Neuronal stem cell (in vitro differentiated cells): ENCODE results near the gene DUOXA2.

Experiments
- DNase-seq: peaks from one replicate; pipeline ENCODE4 v3.0.0-alpha.2; 2013; ENCODE audit warnings: low spot score
- H2AFZ ChIP-seq: one replicate; pipeline ENCODE4 v1.6.1; 2013; ENCODE audit warnings: mild to moderate bottlenecking, low read length, inconsistent platforms
- H2AK5ac ChIP-seq: 2 replicates; pipeline ENCODE4 v1.6.1; 2013; ENCODE audit warnings: low read depth, mild to moderate bottlenecking, inconsistent platforms, low read length, moderate library complexity, mixed read lengths
- H2BK120ac ChIP-seq: 2 replicates; pipeline ENCODE4 v1.6.1; 2013; ENCODE audit warnings: low read depth, mild to moderate bottlenecking, inconsistent platforms, low read length, moderate library complexity, mixed read lengths
- H2BK12ac ChIP-seq: one replicate; pipeline ENCODE4 v1.6.1; 2013; ENCODE audit warnings: low read length, inconsistent platforms
- H2BK15ac ChIP-seq: 2 replicates; pipeline ENCODE4 v1.6.1; 2013; ENCODE audit warnings: mild to moderate bottlenecking, low read length, inconsistent platforms, mixed read lengths
- H2BK5ac ChIP-seq: one replicate; pipeline ENCODE4 v1.6.1; 2013; ENCODE audit warnings: inconsistent platforms, mild to moderate bottlenecking, low read length, moderate library complexity
- H3K14ac ChIP-seq: one replicate; pipeline ENCODE4 v1.6.1; 2013; ENCODE audit warnings: low read length, inconsistent platforms
- H3K18ac ChIP-seq: 2 replicates; pipeline ENCODE4 v1.6.1; 2013; ENCODE audit warnings: low read length, inconsistent platforms
- H3K23ac ChIP-seq: 2 replicates; pipeline ENCODE4 v1.6.1; 2013; ENCODE audit warnings: low read depth, mild to moderate bottlenecking, mixed read lengths, low read length, inconsistent platforms; ENCODE audit not compliant: poor library complexity
- H3K27ac ChIP-seq: replicated peaks from 3 replicates; pipeline ENCODE4 v1.5.1; 2013; ENCODE audit warnings: low read length, inconsistent platforms
- H3K27me3 ChIP-seq, 3 experiments: 2 replicates each; pipeline ENCODE4 v1.6.1; 2013; ENCODE audit warnings: low read length in 3 of 3, mild to moderate bottlenecking in 2 of 3, inconsistent platforms in 1 of 3, low read depth in 1 of 3, mixed read lengths in 1 of 3, moderate library complexity in 1 of 3; ENCODE audit not compliant: control insufficient read depth in 3 of 3, insufficient read depth in 3 of 3
- H3K36me3 ChIP-seq, 2 donors: replicated peaks in 1 of 2; 2 replicates each; pipeline ENCODE4 v1.6.1; 2013; ENCODE audit warnings: low read length in 2 of 2; ENCODE audit not compliant: control insufficient read depth in 2 of 2, insufficient read depth in 2 of 2
- H3K4ac ChIP-seq: 2 replicates; pipeline ENCODE4 v1.6.1; 2013; ENCODE audit warnings: inconsistent platforms, mild to moderate bottlenecking, low read length, moderate library complexity
- H3K4me1 ChIP-seq, 2 donors: 1 replicate in 1 of 2; 2 replicates in 1 of 2; pipeline ENCODE4 v1.6.1; 2013; ENCODE audit warnings: low read length in 2 of 2, low read depth in 1 of 2; ENCODE audit not compliant: control insufficient read depth in 2 of 2, insufficient read depth in 1 of 2
- H3K4me2 ChIP-seq: one replicate; pipeline ENCODE4 v1.6.1; 2013; ENCODE audit warnings: mild to moderate bottlenecking, low read length, inconsistent platforms; ENCODE audit not compliant: insufficient read depth, poor library complexity, severe bottlenecking
- H3K4me3 ChIP-seq, 2 donors: 2 replicates each; pipeline ENCODE4 v1.5.1; 2013; ENCODE audit warnings: low read length in 2 of 2, mild to moderate bottlenecking in 2 of 2, inconsistent platforms in 1 of 2, moderate library complexity in 1 of 2
- H3K79me1 ChIP-seq: one replicate; pipeline ENCODE4 v1.6.1; 2013; ENCODE audit warnings: low read depth, mild to moderate bottlenecking, inconsistent platforms, low read length, moderate library complexity
- H3K9ac ChIP-seq: one replicate; pipeline ENCODE4 v1.6.1; 2013; ENCODE audit warnings: mild to moderate bottlenecking, low read depth, low read length, inconsistent platforms; ENCODE audit not compliant: poor library complexity
- H3K9me3 ChIP-seq, 2 donors: replicated peaks in 1 of 2; 2 replicates each; pipeline versions ENCODE3 to v1.6.1; 2013; ENCODE audit warnings: low read length in 2 of 2, mild to moderate bottlenecking in 2 of 2, inconsistent platforms in 1 of 2, low read depth in 1 of 2, mixed read lengths in 1 of 2, moderate library complexity in 1 of 2; ENCODE audit not compliant: control insufficient read depth in 2 of 2, insufficient read depth in 1 of 2
- H4K8ac ChIP-seq: one replicate; pipeline ENCODE4 v1.6.1; 2013; ENCODE audit warnings: low read depth, mild to moderate bottlenecking, inconsistent platforms, low read length, moderate library complexity
- H4K91ac ChIP-seq: one replicate; pipeline ENCODE4 v1.6.1; 2013; ENCODE audit warnings: low read length, low read depth, mild to moderate bottlenecking, inconsistent platforms; ENCODE audit not compliant: poor library complexity
- WGBS, 2 donors: extraction: QIAGEN DNeasy Blood & Tissue Kit; methylation state at CpG; one replicate each; pipeline ENCODE4 v1.1.7; 2013; ENCODE audit warnings: missing lambda C conversion rate in 2 of 2, mixed read lengths in 1 of 2; ENCODE audit not compliant: insufficient read length in 2 of 2, insufficient replicate concordance in 1 of 2; ENCODE audit errors: extremely low coverage in 2 of 2; 5-methylcytosine and 5-hydroxymethylcytosine counted together

DUOXA2 gene

DNA sequence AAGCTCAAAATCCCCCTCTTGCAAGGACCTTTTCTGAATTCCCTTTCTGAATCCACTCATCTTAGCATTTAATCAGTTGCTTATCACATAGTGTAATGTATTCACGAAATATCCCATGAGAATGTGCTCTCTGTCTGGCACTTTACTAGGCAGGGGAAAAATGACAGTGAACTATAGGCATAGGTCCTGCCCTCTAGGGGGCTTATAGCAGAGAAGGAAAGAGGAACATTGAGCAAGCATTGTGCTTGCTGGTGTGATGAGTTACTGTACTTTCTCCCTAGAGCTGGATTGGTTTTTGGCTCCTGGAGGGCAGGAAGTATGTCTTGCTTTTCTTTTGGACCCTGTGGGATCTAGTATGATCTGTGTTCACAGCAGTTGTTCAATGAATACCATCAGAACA, 26.6 kb upstream of the DUOXA2 start:
- no peak overlapping the region for H2BK5ac ChIP-seq
- no peak overlapping the region for H2AK5ac ChIP-seq
- peaks cover 0 to 37% (median 0%) of the 10 kb centered on the region in 3 experiments for H3K27me3 ChIP-seq
- no peak overlapping the region for H3K14ac ChIP-seq
- no peak overlapping the region for H3K23ac ChIP-seq
- no peak overlapping the region for H2AFZ ChIP-seq
- no peaks in the 10 kb centered on the region for H3K9me3 ChIP-seq
- H3K9ac ChIP-seq, result no peak overlapping the region
- no peak overlapping the region for H3K4ac ChIP-seq
- no peak overlapping the region for H2BK12ac ChIP-seq
- H3K36me3 ChIP-seq, result no peaks in the 10 kb centered on the region
- no peaks in the 10 kb centered on the region for H3K4me1 ChIP-seq
- DNase-seq, result no peak
- H3K4me2 ChIP-seq, result no peak overlapping the region
- no peaks in the 10 kb centered on the region for H3K79me1 ChIP-seq
- no CpG with 5 or more reads among the region's 1 CpG for WGBS, 2 donors
- no peak overlapping the region for H2BK120ac ChIP-seq
- no peak overlapping the region for H3K27ac ChIP-seq
- H4K8ac ChIP-seq, result no peak overlapping the region
- no peak overlapping the region for H4K91ac ChIP-seq
- H2BK15ac ChIP-seq, result no peak overlapping the region
- no peak overlapping the region for H3K4me3 ChIP-seq
- H3K18ac ChIP-seq, result no peak overlapping the region

DNA sequence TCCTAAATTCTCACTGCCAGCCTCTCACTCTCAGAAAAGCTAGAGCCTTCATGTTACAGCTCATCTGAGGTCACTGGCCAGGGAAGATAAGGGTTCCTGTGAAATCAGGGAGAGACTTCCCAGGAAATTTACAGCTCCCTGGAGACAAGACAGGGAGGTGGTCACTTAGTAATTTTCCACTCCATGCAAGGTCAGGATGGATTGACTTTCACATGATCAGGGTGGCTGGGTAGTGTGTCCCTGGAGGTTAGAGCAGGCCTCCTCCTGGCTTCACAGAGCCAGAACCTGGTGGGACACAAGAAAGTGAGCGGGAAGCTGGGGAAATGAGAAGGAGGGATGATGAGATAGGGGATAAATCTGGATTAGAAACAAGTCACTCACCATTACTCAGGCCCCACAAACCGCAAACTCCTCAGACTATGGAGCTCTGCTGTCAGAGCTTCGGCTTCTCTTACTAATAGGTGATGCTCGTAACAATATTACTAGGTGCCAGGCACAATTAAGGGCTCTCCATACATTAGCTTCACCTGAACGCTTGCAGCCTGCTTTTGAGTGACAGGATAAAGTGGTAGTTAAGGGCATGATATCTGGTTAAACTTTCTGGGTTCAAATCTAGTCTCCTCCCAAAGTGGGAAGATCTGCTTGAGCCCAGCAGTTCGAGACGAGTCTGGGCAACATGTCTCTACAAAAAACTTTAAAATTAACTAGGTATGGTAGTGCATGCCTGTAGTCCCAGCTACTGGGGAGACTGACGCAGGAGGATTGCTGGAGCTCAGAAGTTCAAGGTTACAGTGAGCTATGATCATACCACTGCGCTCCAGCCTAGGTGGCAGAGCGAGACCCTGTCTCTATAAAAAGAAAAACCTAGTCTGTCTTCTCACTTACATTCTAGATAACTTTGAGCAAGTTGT, 25.1 kb upstream of the DUOXA2 start:
- Histone ChIP-seq H3K9me3 (no peaks in the 10 kb centered on the region), H3K79me1 (no peaks in the 10 kb centered on the region), H3K18ac (no peak overlapping the region), H3K14ac (no peak overlapping the region), H2BK5ac (no peak overlapping the region), H2AK5ac (no peak overlapping the region), H2BK12ac (no peak overlapping the region), H3K4ac (no peak overlapping the region), H3K4me3 (no peak overlapping the region), H3K27ac (no peak overlapping the region), H4K8ac (no peak overlapping the region), H2AFZ (no peak overlapping the region), H3K9ac (no peak overlapping the region), H2BK15ac (no peak overlapping the region), H3K23ac (no peak overlapping the region), H2BK120ac (no peak overlapping the region), H4K91ac (no peak overlapping the region), H3K36me3 (no peaks in the 10 kb centered on the region), H3K4me2 (no peak overlapping the region), H3K27me3 (peaks cover 0 to 48% (median 0%) of the 10 kb centered on the region in 3 experiments), H3K4me1 (no peaks in the 10 kb centered on the region)
- DNase-seq, result no peak
- no CpG with 5 or more reads among the region's 10 CpGs for WGBS, 2 donors

DNA sequence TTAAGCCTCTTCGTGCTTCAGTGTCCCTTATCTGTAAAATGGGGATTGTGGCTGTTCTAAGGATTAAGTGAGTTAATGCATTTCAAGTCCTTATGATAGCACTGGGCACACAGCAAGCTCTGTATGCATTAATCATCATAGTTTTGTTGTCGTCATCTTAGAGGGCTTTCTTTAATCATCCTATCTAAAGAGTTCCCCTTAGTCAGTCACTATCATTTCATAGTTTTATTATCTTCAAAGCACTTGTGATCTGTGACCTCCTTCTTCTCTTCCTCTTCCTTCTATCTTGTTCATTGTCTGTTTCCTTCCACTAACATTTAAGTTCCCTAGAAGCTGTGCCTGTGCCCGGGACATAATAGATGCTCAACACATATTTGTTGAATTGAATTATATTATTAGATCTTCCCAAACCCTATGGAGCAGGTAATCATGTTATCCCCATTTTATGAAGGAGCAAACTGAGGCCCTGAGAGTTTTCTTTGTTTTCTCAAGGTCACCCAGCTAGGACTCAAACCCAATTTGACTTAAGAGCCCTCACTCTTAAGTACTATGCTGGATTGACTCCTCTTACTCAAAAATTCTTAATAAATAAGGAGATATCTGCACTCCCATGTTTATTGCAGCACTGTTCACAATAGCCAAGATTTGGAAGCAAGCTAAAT, 24.3 kb upstream of the DUOXA2 start:
- H3K27me3 ChIP-seq, result peaks cover 0 to 54% (median 0%) of the 10 kb centered on the region in 3 experiments
- no peaks in the 10 kb centered on the region for H3K9me3 ChIP-seq
- no peak overlapping the region for H3K14ac ChIP-seq
- no peak overlapping the region for H3K9ac ChIP-seq
- H4K8ac ChIP-seq, result no peak overlapping the region
- H3K4me2 ChIP-seq, result no peak overlapping the region
- no peak overlapping the region for H3K4ac ChIP-seq
- H3K23ac ChIP-seq, result no peak overlapping the region
- no peaks in the 10 kb centered on the region for H3K36me3 ChIP-seq
- no peak overlapping the region for H3K4me3 ChIP-seq
- no peak overlapping the region for H2AFZ ChIP-seq
- no peaks in the 10 kb centered on the region for H3K79me1 ChIP-seq
- no peak overlapping the region for H2BK12ac ChIP-seq
- no peak overlapping the region for H3K27ac ChIP-seq
- H3K18ac ChIP-seq, result no peak overlapping the region
- no peak overlapping the region for H2BK5ac ChIP-seq
- H2AK5ac ChIP-seq, result no peak overlapping the region
- H3K4me1 ChIP-seq, result no peaks in the 10 kb centered on the region
- DNase-seq, result no peak
- no CpG with 5 or more reads among the region's 3 CpGs for WGBS, 2 donors
- no peak overlapping the region for H4K91ac ChIP-seq
- H2BK120ac ChIP-seq, result no peak overlapping the region
- H2BK15ac ChIP-seq, result no peak overlapping the region

DNA sequence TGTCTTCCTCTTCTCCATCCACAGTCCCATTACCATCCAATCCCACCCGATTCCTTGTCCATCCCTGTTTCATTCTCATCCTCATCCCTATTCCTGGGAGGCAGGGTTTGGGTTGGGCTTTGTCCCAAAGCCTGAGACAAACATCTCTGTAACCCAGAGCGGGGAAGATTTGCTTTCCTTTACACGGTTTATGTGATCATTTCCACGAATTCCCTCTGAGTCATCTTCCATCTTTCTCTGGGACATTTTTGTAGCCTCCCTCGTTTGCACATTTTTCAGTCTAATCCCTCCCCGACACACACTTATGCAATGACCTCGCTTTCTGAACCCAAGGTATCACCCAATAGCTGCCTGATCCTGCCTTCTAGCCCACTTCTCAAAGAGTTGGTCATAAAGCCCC, 23.0 kb upstream of the DUOXA2 start:
- no peak overlapping the region for H3K23ac ChIP-seq
- H2BK5ac ChIP-seq, result no peak overlapping the region
- H2BK12ac ChIP-seq, result no peak overlapping the region
- H3K4me1 ChIP-seq, result no peaks in the 10 kb centered on the region
- H3K4me2 ChIP-seq, result no peak overlapping the region
- peaks cover 0 to 66% (median 0%) of the 10 kb centered on the region in 3 experiments for H3K27me3 ChIP-seq
- no peak overlapping the region for H3K14ac ChIP-seq
- no peak for DNase-seq
- no peak overlapping the region for H2BK15ac ChIP-seq
- no peaks in the 10 kb centered on the region for H3K9me3 ChIP-seq
- no peak overlapping the region for H3K4me3 ChIP-seq
- no peak overlapping the region for H3K18ac ChIP-seq
- H3K27ac ChIP-seq, result no peak overlapping the region
- H2BK120ac ChIP-seq, result no peak overlapping the region
- no peak overlapping the region for H4K8ac ChIP-seq
- no peaks in the 10 kb centered on the region for H3K79me1 ChIP-seq
- H3K9ac ChIP-seq, result no peak overlapping the region
- H2AFZ ChIP-seq, result no peak overlapping the region
- WGBS, 2 donors, result no CpG with 5 or more reads among the region's 7 CpGs
- no peak overlapping the region for H4K91ac ChIP-seq
- H2AK5ac ChIP-seq, result no peak overlapping the region
- H3K4ac ChIP-seq, result no peak overlapping the region
- H3K36me3 ChIP-seq, result no peaks in the 10 kb centered on the region
